GM18511 (cell line): ENCODE results near the gene ANKRD53.
A peak's percentile ranks its signal among the peaks of the same experiment; 100 is the strongest.
"Not testable (repeated sequence)": the region's sequence is repeated elsewhere in the genome, so short reads cannot be mapped to it uniquely, and the experiment has no call there.

ENCODE experiments used
- ATAC-seq: cut with Tn5 transposase; IDR thresholded peaks from one replicate; pipeline ENCODE4 v1.9.1; 2021; ENCODE audit warnings: mild to moderate bottlenecking, moderate library complexity; ENCODE audit not compliant: unreplicated experiment

Gene ANKRD53

GRCh38 chr2:70988151-70988550 is 9.7 kb downstream of the ANKRD53 start:
- no peak for ATAC-seq

GRCh38 chr2:70988726-70989648 is 10.6 kb downstream of the ANKRD53 start:
- no peak for ATAC-seq

DNA sequence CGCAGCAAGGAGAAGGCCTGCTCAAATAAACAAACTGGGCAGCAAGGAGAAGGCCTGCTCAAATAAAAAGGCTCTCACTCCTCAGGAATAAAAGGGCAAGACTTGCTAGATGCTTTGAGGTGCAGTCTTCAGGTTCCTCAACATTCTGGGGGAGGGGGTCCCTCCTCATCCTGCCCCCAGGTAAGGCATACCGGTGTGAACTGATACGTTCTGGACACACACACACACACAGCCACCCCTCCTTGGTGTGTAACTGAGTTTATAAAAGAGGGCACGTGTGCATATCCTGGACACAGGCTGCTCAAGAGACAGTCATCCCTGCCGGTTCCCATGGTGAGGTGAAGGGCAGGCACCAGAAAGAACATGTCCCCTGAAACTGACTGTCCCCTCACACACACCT is 11.8 kb downstream of the ANKRD53 start:
- ATAC-seq = no peak

DNA sequence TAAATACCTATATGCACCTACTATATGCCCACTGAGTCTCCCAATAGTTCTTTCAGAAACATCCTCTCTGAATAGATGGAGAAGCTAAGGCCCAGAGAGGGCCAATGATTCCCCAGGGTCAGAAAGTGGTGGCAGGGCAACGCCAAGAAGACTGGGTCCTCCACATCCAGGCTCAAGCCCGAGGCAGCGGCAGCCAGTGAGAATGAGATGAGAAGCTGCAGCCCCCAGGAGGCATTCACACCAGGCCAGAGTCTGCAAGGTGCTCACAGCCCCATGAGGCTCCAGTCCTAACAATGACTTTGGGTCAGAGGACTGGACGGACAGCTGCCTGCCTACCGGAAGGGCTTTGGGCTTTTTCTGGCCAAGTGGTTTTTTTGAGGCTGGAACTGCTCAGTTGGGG is 12.7 kb downstream of the ANKRD53 start:
- no peak for ATAC-seq

DNA sequence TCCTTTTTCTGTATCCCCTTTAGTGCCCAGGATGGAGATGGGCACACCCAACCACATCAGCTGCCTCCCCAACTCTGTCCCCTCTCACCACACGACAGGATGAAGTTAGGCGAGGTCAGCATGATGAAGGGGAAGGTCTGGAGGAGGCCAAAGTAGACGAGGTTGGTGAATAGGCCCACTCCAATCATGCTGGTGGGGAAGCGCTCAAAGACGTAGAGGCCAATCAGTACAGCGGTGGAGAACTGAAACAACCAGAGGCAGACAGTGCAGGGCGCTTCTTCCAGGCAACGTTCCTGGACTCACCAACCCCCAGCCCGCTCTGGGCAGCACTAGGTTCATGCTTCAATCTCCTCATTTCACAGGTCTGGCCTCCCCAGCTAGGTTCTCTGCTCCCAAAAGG is 13.3 kb downstream of the ANKRD53 start:
- no peak for ATAC-seq

GRCh38 chr2:70992945-70993853 is 14.8 kb downstream of the ANKRD53 start:
- no peak for ATAC-seq

DNA sequence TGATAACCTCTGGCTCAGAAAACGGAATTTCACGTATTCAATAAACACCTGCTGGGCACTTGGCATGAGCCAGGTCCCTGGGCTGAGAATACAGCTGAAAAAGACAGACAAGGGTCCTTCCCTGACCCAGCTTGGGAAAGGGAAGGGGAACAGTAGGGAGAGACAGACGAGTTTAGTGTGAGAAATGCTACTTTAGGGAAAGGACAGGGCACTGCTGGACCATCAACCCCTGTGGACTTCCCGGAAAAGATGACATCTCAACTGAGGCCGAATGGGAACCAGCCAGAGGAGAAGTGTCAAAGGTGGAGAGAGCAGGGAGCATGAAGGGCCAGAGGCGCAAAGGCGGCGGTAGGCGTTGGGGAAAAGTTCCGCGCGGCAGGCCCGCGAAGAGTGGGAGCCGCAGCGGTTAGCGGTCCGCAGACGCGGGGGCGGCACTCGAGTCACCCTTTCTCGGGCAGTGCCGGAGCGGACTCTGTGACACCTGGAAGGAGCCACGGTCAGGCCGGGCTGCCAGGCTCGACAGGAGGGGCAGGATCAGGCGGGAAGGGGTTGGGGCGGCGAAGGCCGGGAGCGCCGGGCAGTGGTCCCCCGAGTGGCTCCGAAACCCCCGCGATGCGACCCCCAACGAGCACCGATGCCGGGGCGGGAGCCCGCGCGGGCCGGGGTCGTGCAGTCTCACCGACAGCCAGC is 15.7 kb downstream of the ANKRD53 start:
- peak; percentile 34 for ATAC-seq

- peak; percentile 96 for ATAC-seq
Measured at GRCh38 chr2:70994699-70995425, 16.4 kb downstream of the ANKRD53 start, which contains the start of gene TEX261. TEX261 (minus strand) TSS chr2:70994873; CDS start chr2:70994757, 116 bp downstream.

DNA sequence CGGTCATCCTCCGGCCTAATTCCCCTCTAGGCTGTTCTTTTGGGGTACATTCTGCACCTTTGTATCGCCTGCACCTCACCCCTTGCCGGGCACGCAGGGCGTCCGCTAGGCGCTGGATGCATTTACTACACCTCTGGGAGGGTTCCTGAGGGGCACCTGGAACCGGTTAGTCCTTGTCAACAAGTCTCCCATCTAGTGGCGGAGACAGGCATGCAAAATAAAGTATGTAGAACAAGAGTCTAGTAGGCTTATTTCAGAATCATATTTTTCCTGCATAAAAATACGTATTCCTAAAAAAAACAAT is 16.9 kb downstream of the ANKRD53 start:
- peak; percentile 64 for ATAC-seq

DNA sequence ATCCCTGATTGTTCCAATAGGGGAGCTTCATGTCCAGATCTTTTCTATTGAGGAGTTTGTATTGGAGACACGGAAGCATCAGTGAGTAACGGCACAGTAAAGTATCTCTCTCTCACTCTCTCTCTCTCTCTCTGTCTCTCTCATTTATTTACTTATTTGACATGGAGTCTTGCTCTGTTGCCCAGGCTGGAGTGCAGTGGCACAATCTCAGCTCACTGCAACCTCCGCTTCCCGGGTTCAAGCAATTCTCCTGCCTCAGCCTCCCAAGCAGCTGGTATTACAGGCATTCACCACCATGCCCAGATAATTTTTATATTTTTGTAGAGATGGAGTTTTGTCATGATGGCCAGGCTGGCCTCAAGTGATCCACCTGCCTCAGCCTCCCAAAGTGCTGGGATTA is 20.5 kb downstream of the ANKRD53 start:
- not testable (repeated sequence) for ATAC-seq

DNA sequence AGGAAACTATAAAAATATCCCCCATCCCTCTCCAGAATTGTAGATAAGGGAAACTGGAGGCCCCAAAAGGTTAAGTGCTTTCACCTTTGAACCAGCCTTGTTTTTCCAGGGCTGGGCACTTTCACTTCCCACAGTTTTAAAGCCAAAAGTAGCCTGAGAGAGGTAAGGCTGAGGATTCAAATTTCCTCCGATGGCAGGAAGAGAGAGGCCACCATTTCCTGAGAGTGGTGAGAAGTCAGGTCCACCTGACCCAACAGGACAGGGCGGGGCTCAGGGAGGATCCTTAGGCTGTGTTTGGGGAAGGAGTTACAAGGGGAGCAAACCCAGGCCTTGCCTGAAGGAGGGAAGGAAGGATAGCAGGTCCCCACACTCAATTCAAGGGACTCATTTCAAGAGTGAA is 20.9 kb downstream of the ANKRD53 start:
- ATAC-seq = no peak

GRCh38 chr2:70999931-71000330 is 21.5 kb downstream of the ANKRD53 start:
- not testable (repeated sequence) for ATAC-seq

DNA sequence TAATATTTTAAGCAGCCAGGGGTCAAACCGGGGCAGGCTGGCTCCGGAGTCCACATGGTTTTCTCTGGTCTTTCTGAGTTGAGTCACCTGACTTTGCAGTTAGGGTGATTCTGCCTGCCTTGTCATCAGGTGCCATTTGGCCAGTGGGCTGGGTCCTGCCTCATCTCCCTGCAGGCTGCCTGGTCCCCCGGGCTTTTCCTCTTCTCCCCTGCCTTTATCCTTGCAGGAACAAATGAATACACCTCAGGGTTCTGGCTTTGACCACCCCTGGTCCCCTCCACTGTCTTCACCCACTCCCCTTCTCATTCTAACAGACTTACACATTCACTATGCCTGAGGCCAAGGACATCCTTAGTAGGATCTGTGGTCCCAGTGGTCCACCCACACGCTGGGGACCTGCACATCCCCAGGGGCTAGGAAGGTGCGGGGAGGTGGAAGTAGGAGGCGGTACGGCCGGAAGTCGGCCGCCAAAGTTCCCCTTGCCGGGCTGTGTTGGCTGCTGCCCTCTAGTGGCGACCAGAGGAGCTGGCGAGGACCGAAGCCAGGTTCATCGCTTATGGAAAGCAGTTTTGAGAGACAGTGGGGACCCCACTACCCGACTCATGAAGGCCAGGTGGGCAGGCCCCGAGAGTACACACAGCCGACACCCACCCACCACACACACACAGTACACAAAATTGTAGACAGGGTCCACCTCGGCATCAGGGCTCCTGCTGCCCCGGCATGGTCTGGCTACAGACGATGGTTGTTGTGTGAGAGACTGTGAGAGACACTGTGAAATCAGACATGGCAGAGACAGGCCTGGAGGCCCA is 22.6 kb downstream of the ANKRD53 start:
- peak; percentile 97 for ATAC-seq

DNA sequence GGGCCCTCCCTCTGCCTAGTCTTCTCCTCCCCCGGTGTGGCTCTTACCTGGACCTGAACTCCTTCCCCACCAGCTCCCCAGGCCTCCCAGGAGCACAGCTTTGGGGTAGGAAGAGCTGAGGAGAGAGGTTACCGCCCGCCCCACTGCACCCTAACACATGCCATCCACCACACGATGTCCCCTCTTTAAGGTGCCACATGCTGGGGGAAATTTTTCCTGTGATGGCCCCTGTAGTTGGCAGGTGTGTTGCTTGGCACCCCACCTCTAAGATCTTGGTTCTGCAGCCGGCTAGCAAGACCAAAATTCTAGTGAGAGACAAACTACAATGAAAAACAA is 23.1 kb downstream of the ANKRD53 start:
- no peak for ATAC-seq

- no peak for ATAC-seq
Measured at GRCh38 chr2:71001981-71002570, 23.6 kb downstream of the ANKRD53 start.

DNA sequence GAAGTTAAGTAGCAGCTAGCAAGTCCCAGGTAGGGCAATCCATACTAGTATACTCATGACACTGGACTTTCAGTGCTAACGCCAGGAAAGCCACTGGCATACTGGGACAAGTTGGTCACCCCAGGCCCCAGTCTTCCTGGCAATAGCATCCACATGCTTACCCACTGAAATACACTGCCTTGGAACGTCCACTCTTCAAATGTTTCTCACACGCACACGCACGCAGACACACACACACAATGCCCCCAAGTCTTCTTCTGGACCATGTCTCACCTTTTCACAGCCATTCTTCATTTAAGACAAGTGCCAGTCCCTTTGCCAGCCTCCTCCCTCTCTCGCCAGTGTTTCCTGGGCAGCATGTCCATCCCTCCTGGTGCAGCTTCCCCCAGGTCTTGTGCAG is 25.0 kb downstream of the ANKRD53 start:
- ATAC-seq = no peak

DNA sequence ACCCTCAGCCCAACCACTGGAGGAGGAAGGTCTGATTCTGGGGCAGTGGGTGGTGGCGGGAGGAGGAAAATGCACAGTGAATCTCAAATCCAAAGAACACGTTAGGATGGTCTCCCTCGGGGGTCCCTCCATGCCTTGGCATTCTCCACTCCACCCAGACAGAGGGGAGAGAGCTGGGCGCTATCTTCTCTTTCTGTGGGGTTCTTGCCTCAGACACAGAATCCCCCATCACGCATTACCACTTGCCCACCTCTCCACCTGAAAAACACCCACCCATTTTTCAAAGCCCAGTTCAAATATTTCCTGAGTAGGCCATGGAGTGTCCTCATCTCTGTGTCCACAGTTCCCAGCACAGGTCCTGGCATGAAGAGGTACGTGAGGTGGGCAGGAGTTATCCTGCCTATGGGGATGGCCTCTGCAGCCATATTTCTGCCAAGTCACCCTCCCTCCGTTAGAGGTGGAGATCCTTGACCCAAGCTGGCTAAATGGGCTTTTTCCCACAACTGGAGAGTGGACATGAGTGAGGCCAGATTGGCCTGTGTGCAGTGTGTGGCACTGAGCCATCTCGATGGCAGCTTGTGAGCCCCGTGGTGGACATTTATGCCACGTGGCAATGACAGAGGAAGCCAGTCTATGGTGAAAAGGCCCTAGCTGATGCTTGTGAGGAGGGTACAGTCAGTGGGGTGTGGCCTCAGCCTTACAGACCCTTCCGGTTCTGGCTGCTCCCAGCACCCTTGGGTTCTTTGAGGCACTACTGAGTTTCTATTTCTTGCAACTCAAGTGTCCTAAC is 25.7 kb downstream of the ANKRD53 start:
- no peak for ATAC-seq

DNA sequence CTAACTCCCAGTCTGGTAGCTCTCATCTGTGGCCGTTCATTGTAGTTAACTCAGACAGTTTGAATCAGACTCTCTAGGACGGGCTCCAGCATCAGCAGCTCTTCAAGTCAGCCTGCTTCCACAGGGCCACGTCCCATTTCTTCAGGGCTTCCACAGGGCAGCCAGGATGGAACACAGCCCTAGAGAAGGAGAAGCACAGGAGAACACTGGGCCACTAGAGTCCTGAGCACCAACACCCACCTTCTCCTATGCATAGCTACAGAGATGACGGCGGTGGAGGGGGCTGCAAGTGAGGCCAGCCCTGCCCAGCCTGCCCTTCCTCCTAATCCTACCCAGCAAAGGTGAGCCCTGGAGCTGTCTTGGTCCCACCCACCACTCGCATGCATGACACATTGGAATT is 26.4 kb downstream of the ANKRD53 start:
- no peak for ATAC-seq
